ENCODE measurements around the gene SELPLG. TPM values are rescaled to one million over a fixed set of nuclear protein-coding genes. Genes with fewer than 3 reads are reported as not detected.
A peak's percentile ranks its signal among the peaks of the same experiment; 100 is the strongest.

SELPLG gene
- total RNA-seq, 4 donors from 2014 or later, result 2.5 to 10.1 (median 5.6) TPM

- DNase-seq, result no peak
- Histone ChIP-seq H3K9me3 (no peaks in the 10 kb centered on the region), H3K27ac (peak overlapping the region in 2 of 4 donors; percentile 40 to 61), H3K36me3 (peaks cover 0 to 61% (median 0%) of the 10 kb centered on the region in 3 donors), H3K27me3 (no peaks in the 10 kb centered on the region), H3K4me1 (no peaks in the 10 kb centered on the region), H3K4me3 (no peak overlapping the region)
- intact Hi-C loops (cut with DNase I), result no loop called here
- 80 to 89% methylated on average over 5 of the region's 5 CpGs for WGBS, 2 donors
- TF ChIP-seq POLR2A (IDR thresholded peaks at IDR 0.05), result no peak
Measured at GRCh38 chr12:108676707-108677106, 43.0 kb upstream of the SELPLG start.

- Histone ChIP-seq H3K4me1 (no peaks in the 10 kb centered on the region), H3K9me3 (no peaks in the 10 kb centered on the region), H3K27me3 (no peaks in the 10 kb centered on the region), H3K4me3 (no peak overlapping the region), H3K36me3 (peaks cover 0 to 61% (median 0%) of the 10 kb centered on the region in 3 donors), H3K27ac (peak overlapping the region in 2 of 4 donors; percentile 40 to 61)
- no peak for TF ChIP-seq POLR2A (IDR thresholded peaks at IDR 0.05)
- TF ChIP-seq CTCF (IDR thresholded peaks at IDR 0.05), result no peak
- intact Hi-C loops (cut with DNase I), result no loop called here
- DNase-seq, result no peak
- 87 to 90% methylated on average over 4 of the region's 4 CpGs for WGBS, 2 donors
Measured at GRCh38 chr12:108675792-108676191, 42.1 kb upstream of the SELPLG start.

- intact Hi-C loops (cut with DNase I), result no loop called here
- Histone ChIP-seq H3K9me3 (no peaks in the 10 kb centered on the region), H3K36me3 (peaks cover 0 to 48% (median 0%) of the 10 kb centered on the region in 3 donors), H3K27ac (no peak overlapping the region), H3K4me1 (peaks cover 13 to 30% (median 16%) of the 10 kb centered on the region in 3 donors), H3K27me3 (no peaks in the 10 kb centered on the region), H3K4me3 (no peak overlapping the region)
- no peak for DNase-seq
- WGBS, 2 donors, result 79 to 85% methylated on average over 3 of the region's 3 CpGs
- TF ChIP-seq POLR2A (IDR thresholded peaks at IDR 0.05) (no peak), CTCF (IDR thresholded peaks at IDR 0.05) (no peak)
Measured at GRCh38 chr12:108672054-108672453, 38.4 kb upstream of the SELPLG start.

- intact Hi-C loops (cut with DNase I), result no loop called here
- no peak for TF ChIP-seq CTCF (IDR thresholded peaks at IDR 0.05)
- TF ChIP-seq POLR2A (IDR thresholded peaks at IDR 0.05), result no peak
- no peak overlapping the region for H3K27ac ChIP-seq
- WGBS, 2 donors, result 73 to 87% methylated on average over 3 of the region's 3 CpGs
- peaks cover 0 to 38% (median 0%) of the 10 kb centered on the region in 3 donors for H3K36me3 ChIP-seq
- H3K4me3 ChIP-seq, result no peak overlapping the region
- no peak for DNase-seq
- H3K4me1 ChIP-seq, result peaks cover 22 to 39% (median 25%) of the 10 kb centered on the region in 3 donors
- H3K27me3 ChIP-seq, result no peaks in the 10 kb centered on the region
- no peaks in the 10 kb centered on the region for H3K9me3 ChIP-seq
Measured at GRCh38 chr12:108671110-108671509, 37.4 kb upstream of the SELPLG start.

- H3K27ac ChIP-seq, result peak overlapping the region in 3 of 4 donors; percentile 29 to 92 (median 43)
- H3K4me1 ChIP-seq, result peaks cover 23 to 49% (median 34%) of the 10 kb centered on the region in 3 donors
- intact Hi-C loops (cut with DNase I), result no loop called here
- no peak for DNase-seq
- H3K27me3 ChIP-seq, result no peaks in the 10 kb centered on the region
- H3K9me3 ChIP-seq, result no peaks in the 10 kb centered on the region
- no peak overlapping the region for H3K4me3 ChIP-seq
- peaks cover 0 to 29% (median 0%) of the 10 kb centered on the region in 3 donors for H3K36me3 ChIP-seq
- 83 to 90% methylated on average over 7 of the region's 7 CpGs for WGBS, 2 donors
- no peak for TF ChIP-seq CTCF (IDR thresholded peaks at IDR 0.05)
- no peak for TF ChIP-seq POLR2A (IDR thresholded peaks at IDR 0.05)
Measured at GRCh38 chr12:108670066-108670631, 36.5 kb upstream of the SELPLG start.
